Measurements from ENCODE around the gene IL1R2.

IL1R2 gene

GRCh38 chr2:102044235-102044896 lies 52.6 kb downstream of the IL1R2 start:
- no peak for DNase-seq

GRCh38 chr2:102044967-102045489 lies 53.3 kb downstream of the IL1R2 start:
- no peak for DNase-seq

GRCh38 chr2:102045697-102046096 lies 53.9 kb downstream of the IL1R2 start:
- DNase-seq, result no peak

DNA sequence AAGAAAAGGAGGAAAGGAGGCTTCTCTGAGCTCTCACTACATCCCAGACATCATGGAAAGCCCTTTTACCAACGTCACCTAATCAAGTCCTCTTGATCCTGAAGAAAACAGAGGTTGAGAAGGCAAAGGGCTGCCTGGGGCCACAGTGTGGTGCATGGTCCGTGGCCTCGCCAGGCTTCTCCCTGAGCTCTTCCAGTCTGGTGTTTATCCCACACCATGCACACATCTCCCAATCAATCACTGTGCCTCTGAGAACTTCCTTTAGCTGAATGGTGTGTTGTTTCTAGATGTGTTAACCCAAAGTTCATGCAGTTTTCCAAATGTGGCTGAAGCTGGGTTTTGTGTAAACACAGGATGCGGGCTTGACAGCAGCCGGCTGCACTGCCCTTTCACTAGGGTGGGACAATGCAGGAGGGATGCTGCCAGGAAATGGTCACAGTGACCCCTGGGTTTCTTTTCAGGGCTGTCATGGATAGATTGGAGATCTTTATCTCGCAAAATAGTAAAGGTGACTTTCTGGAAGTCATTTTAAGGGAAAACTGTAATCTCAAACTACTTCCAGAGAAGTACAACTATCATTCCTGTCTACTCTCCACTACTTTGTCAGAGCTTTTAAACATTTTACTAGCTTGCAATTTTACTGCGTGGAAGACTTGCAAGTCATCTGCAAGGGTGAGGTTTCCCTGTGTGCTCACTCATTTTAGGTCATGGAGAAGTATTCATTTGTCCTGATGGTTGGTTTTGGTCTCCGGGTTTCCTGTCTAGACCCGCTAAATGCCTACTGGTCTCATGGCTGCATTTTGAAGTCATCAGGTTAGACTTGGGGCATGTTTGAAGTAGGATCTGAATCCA lies 54.6 kb downstream of the IL1R2 start:
- no peak for DNase-seq

DNA sequence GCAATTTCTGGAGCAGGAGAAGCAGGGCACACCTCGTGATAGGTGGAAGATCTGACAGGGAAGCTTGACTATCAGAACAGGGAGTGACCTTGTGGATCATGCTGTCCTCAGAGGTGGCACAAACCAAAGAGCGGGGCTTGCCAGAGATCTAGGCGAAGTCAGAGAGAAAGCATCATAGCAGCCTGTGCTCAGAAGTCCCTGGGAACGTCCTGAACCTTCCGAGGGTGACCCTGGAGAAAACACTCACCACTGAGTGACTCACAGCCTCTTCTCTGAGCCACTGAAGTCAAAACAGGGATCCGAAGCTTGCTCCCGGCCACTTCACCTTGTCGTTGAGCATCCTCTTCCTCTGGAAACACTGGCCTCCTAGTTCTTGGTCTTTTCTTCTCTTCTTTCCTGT lies 56.7 kb downstream of the IL1R2 start:
- no peak for DNase-seq

DNA sequence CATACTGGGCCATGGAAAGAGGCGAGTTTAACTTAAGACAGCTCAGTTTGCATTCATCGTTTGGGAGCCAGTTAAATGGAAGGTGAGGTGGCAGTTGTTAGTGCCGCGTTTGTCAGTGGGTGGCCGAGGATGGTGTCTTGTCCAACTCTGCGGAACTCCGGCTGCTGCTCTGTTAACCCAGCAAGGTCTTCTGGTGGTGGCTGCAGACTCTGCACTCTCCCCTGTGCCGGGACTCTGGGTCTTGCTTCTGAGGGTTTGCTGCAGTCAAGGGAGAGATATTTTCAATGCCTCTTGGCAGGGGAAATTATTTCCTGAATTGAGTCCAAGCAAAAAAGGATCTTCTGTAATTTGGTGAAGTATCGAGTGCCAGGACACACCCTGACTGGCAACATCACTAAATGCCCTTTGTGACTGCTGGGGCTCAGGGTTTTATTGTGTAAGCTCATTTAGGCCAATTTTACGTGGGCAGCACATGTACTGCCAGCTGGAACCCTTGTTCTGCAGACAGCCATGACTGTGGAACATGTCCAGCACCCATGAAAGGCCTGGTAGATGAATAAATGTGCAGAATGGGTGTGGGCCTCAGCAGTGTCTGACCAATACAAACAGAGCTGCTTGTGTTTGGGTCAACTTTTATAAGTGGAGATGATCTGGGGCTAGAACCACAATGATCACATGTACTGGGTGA lies 58.1 kb downstream of the IL1R2 start:
- no peak for DNase-seq

DNA sequence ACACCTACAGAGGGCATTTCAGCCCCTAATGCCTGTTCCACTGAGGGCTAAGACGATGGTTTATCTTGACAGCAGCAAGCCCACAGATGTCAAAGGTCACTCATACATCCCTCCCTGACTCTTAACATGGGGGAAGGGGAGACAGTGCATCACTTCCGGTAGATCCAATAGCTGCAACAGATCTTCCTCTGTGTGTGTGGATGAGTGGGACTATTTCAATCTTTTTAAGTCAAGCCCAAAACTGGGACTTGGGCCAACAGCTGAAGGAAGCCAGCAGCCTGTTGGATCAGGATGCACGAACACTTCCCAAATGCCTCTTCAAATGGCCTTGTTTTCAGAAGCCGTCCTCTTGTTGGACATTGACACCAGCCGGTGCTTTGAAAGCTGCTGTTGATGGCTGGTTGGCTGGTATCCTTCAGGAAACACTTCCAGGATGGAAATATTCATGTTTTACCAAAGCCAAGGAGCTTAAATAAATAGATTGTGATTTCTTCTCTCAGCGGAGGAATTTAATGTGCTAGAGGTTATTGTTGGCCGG lies 59.2 kb downstream of the IL1R2 start:
- no peak for DNase-seq

DNA sequence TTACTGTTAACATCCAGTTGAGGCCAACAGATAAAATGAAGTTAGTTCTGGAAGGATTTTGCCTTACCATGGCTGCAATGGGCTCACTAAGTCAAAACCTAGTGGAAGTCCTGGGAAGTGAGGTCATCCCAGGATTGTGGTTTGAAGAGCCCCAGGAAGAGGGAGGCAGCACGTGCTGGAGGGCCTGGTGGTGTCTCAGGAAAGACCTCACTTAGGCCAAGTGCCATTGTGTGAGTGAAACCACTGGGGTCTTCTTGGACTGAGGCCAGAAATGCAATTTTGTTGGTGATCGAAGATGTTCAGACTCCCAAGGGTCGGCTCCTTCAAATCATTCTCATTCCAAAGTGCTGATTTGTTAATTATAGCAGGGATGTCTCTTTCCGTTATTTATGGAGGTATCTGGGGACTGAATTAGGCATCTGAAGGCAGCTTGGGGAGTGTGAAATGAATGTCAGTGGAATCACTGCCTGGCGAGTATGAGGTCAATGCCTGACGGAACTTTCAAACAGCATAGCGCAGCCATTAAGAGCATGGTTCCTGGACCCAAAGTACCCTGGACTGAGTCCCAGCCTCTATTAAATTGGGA lies 60.0 kb downstream of the IL1R2 start:
- DNase-seq, result no peak

DNA sequence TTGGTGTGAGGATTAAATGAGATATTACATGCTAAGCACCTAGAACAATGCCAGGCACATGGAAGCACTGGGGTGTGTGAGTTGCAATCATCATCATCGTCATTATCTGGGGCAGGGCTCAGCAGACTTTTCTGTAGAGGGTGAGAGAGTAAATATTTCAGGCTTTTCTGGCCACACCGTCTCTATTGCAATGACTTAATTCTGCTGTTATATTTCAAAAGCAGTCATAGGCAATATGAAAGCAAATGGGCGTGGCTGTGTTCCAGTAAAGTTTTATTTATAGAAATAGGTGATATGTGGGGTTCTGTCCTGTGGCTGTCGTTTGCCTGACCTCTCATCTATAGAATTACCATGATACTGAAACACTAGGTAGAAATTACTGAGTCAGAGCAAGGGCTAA lies 60.6 kb downstream of the IL1R2 start:
- DNase-seq, result no peak

- peak; percentile 28 for DNase-seq
These were observed 61.3 kb downstream of the IL1R2 start for GRCh38 chr2:102053096-102053495.

DNA sequence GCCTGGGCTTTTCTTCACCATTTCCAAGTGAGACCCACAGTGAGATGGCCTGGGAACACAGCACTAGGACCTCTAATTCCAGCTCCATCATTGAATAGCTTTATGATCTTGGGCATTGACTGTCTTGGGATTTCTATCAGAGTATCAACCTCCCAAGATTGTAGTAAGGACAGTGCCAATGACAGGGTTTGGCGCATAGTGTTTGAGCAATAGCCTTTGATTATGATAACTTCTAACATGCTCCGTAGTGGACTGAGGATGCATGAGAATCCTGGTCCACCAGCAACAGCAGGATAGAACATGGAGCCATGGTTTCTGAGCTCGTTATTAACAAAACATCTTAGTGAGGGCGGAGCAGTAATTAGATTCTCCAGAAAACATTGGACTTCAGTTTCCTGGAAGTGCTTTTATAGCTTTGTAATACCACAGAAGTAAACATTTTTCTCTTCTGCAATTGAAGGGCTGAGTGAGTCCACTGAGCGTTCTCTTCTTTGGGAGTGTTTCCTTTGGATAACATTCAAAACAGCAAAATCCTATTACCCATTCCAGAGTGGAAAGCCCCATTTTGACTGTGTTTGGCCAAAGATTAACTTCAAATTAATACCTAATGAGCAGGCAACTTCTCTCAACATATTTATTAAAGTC lies 63.7 kb downstream of the IL1R2 start:
- no peak for DNase-seq

DNA sequence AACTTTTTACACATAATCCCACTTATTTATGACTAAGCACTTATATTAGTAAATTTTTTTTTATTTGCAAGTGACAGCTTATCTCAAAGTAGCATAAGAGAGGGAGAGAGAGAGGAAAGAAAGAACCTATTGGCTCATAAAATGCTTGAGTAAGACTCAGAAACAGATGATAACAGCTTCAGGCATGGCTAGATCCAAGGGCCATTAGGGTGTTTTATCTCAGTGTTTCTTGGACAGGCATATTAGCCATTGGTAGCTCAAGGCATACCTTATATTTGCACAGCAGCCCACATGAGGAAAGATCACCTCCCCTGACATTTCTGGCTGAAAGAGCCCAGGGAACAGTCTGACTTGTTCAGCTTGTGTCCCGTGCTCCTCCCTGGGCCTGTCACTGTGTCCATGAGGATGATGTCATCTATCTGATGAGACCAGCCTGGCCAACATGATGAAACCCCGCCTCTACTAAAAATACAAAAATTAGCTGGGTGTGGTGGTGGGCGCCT lies 64.4 kb downstream of the IL1R2 start:
- no peak for DNase-seq

DNA sequence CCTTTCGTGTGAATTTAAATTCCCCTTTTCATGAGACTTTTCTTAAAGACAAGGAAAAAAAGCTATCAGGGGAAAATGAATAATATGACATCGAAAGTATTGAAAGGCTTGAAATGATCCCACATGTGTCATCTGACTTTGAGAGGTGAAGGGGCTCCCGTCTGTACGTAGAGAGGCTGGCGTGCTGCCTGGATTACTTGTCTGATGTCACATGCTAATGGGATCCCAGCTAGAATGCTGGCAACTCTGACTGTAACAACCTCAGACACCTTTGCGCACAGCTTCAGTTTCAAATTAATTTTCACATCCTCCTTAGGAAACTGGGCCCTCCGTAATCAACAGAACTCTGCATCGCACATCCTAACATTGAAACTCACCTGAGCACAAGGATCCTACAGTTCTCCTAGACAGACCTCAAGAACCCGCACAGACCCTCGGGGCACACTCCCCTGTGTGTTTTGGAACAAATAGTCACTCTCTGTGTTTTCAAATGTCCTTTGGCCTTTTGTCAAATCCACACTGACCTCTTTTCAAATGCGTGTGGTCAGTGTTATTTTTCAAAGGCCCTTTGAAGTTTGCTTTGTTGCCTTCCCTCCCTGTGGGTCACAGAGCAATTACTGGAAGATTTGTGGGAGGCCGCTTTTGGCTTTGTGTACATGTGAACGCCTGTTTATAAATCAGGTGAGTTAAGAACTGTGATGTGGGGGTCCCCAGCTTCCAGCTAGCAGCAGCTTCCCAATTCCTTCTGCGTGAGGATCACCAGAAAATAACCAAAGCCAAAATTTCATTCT lies 65.9 kb downstream of the IL1R2 start:
- DNase-seq, result no peak

- no peak for DNase-seq
These were observed 66.6 kb downstream of the IL1R2 start for GRCh38 chr2:102058293-102058833.

DNA sequence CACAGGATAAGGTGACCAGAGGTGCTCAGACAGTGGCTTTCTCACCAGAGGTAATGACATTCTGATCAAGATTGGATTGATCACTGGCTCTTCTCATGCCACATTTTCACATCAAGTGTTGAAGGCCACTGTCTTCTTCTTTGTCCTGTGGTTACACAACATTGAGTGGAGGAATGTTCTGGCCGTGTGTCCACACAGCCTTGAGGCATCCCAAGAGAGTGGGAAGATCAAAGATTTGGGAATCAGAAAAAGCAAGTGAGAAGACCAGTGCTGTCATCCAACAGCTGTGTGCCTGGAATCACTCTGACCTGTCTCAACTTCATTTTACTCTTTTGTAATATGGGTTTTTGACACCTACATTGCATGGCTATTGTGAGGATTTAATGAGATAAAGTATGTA lies 67.4 kb downstream of the IL1R2 start:
- DNase-seq, result no peak

GRCh38 chr2:102060047-102060446 lies 68.3 kb downstream of the IL1R2 start:
- DNase-seq, result no peak

DNA sequence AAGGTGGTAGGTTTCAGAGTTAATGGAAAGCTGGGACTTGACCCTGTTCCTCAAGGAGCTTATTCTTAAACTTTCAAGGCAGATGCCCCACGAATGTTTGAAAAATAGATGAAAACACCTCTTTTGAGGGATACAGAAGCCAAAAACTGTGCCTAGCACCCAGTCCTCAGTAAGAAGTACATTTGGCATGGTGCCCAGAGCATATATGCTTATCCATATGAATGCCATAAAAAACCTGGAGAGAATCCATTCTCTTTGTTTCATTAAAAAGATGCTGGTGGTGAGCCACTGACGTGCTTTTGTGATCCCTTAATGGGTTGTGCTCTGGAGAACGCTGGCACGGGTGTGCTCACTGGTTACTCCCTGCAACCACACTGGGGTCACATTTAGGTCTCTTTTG lies 69.0 kb downstream of the IL1R2 start:
- no peak for DNase-seq

DNA sequence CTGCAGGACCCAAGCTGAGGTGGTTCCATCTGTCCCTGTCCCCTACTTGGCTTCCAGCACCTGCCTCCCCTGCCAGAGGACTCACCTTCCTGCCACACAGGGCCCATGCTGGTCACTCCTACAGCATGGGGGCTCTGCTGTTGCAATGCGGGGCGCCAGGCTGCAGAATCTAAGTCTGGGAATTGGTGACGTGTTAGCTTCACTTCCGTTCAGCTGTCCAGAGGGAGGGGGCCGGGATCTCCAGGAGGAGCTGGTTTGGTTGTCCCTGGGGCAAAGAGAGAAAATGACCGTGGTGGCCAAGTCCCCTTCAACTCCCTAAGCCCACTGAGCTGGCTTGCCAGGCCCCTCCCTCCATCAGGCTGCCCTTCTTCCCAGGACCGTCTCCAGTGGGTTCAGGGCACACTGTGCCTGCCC lies 69.5 kb downstream of the IL1R2 start:
- DNase-seq, result no peak

DNA sequence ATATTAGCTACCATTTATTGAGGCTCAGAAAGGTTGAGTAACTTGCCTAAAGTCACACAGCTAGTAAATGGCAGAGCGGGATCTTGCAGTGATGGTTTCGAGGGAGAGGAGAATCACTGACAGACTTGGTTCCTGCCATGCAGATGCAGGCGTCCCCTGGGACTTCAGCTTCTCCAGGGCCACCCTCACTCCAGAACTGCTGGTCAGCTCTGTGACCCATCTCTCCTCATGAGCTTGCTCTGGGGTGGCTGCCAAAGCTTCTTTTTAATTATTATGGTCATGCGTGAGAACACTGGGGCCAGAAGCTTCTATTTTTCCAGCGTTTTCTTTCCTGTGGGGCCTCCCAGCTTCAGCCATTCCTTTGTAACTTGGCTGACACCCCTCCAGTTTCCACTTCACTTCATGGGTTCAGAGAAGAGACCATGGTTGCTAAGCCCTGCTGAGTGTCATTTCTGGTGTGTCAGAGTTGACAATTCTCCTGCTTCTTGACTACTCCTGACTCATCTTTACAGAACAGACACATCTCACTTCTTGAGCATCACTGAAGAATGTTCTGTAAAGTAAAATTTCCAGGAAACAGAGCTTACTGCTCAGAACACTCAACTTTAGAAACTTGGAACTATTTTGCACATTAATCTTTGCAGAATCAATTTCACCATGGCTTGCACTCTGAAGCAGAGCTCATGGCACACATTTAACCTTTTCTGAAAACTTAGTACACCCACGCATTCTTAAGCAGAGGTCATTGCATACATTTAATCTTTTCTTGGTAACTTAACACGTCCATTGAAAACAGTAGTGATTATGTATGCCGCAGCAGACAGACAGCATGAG lies 70.4 kb downstream of the IL1R2 start:
- DNase-seq, result no peak

DNA sequence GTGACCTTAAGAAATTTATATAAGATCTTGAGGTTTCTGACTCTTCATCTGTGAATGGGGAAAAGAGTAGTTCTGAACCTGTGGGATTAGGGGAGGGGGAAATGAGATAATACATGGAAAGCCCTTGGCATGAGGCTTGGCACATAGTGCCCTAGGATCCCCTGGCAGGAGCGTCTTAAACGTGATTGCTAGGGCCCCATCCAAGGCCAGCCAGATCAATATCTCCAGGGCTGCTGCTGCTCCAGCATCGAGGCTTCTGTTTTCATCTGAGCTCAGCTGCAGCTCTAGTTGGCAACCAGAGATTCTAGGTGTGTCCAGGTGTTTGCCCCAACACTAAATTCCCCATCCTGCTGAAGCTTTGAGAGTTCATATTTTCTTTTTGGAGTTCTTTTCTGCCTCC lies 71.0 kb downstream of the IL1R2 start:
- DNase-seq, result no peak

All from GF-D8 (cell line).